ENCODE results near the gene CRMP1.

CRMP1 gene

GRCh38 chr4:5785806-5786680 is 106.8 kb downstream of the CRMP1 start:
- DNase-seq = no peak
- TF ChIP-seq POLR2A (IDR thresholded peaks at IDR 0.05; ENCODE audit: low read length) = no peak
- TF ChIP-seq GATA1 (IDR thresholded peaks at IDR 0.05; ENCODE audit: low read depth, low read length) = no peak

DNA sequence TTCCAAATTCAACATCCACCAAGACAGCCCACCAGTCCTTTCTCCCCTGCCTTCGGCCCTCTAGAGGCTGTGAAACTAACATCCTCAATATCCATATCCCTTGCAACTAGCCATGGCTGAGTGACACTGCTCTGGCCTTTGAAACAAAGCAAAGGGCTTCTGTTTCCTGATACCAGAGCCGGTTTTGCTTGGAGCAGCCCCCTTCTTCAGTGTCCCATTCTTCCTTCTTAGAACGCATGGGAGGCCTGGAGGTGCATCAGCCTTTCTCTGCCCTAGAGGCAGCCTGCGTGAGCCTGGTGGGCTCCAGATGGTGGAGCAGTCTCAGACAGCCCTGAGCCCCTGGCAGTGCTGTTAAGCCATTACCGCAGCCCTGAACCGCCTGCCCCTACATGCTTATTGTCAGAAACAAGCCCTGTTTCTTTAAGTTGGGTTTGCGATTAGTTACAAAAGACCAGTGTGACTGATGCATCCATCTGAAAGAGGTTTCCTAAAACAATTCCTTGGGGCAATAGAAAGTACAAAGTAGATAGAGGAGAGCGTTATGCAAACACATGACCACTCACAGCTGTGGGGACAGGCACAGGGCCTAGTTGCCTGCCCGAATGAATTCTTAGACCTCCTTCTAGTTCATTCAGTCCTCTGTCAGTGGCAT is 107.8 kb downstream of the CRMP1 start:
- DNase-seq = no peak
- TF ChIP-seq GATA1 (IDR thresholded peaks at IDR 0.05; ENCODE audit: low read depth, low read length) (no peak), POLR2A (IDR thresholded peaks at IDR 0.05; ENCODE audit: low read length) (no peak)

- no peak for TF ChIP-seq GATA1 (IDR thresholded peaks at IDR 0.05; ENCODE audit: low read depth, low read length)
- no peak for TF ChIP-seq POLR2A (IDR thresholded peaks at IDR 0.05; ENCODE audit: low read length)
- DNase-seq = no peak
These were observed 108.9 kb downstream of the CRMP1 start for GRCh38 chr4:5784021-5784420.

- no peak for DNase-seq
- no peak for TF ChIP-seq GATA1 (IDR thresholded peaks at IDR 0.05; ENCODE audit: low read depth, low read length)
- TF ChIP-seq POLR2A (IDR thresholded peaks at IDR 0.05; ENCODE audit: low read length) = no peak
These were observed 109.4 kb downstream of the CRMP1 start for GRCh38 chr4:5783486-5783885.

DNA sequence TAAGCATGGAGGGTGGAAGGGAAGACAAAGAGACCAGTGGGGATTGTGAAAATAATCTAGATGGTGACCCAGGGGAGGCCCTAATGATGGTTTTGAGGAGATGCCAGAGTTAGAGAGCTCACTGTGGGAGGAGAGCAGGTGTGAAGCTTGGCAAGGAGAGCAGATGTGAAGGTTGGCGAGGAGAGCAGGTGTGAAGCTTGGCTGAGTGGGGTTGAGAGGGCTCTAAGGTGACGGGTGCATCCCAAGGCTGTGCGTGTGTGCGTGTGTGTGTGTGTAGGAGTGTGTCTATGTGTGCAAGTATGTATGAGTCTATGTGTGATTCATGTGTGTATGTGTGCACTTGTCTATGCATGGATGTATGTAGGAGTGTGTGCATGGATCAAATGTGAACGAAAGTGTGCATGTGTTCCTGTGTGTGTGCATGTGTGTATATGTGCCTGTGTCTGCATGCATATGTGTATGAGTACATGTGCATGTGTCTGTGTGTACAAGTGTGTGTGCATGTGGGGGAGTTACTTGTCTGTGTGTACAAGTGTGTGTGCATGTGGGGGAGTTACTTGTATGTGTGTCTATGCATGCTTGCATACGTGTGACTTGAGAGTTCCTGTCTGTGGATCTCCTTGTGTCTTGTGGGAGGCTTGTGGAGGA is 109.9 kb downstream of the CRMP1 start:
- no peak for DNase-seq
- TF ChIP-seq POLR2A (IDR thresholded peaks at IDR 0.05; ENCODE audit: low read length) (no peak), GATA1 (IDR thresholded peaks at IDR 0.05; ENCODE audit: low read depth, low read length) (no peak)

DNA sequence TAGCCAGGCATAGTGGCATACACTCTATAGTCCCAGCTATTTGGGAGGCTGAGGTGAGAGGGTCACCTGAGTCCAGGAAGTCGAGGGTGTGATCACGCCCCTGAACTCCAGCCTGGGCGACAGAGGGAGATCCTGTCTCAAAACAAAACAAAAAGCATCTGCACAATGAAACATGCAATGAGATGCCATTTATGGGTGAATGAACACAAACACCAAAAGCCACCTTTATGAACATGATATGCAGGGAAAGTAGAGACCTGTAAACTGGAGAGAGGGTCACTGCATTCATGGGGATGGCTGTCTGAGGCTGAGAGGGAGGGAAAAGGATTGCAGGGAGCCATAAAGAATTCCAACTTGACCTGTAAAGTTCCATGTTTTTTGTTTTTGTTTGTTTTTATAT is 111.2 kb downstream of the CRMP1 start:
- DNase-seq = no peak
- TF ChIP-seq POLR2A (IDR thresholded peaks at IDR 0.05; ENCODE audit: low read length) (no peak), GATA1 (IDR thresholded peaks at IDR 0.05; ENCODE audit: low read depth, low read length) (no peak)

GRCh38 chr4:5780831-5781480 is 111.9 kb downstream of the CRMP1 start:
- DNase-seq = no peak
- TF ChIP-seq GATA1 (IDR thresholded peaks at IDR 0.05; ENCODE audit: low read depth, low read length) = no peak
- no peak for TF ChIP-seq POLR2A (IDR thresholded peaks at IDR 0.05; ENCODE audit: low read length)

DNA sequence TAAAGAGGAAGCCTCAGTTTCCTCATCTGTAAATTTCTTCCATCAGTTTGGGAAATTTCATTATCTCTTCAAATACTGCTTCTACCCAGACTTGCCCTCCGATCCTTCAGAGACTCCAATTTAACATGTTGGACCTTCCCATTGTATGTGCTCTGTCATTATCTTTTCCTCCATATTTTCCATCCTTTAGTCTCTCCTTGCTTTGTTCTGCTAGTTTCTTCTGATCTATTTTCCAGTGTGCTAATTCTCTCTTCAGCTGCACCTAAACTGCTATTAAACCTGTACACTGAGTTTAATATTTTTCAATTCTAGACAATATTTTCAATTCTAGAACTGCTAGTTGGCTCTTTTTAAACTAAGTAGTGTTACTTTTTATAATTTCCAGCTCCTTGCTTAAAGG is 116.4 kb downstream of the CRMP1 start:
- TF ChIP-seq GATA1 (IDR thresholded peaks at IDR 0.05; ENCODE audit: low read depth, low read length) = no peak
- TF ChIP-seq POLR2A (IDR thresholded peaks at IDR 0.05; ENCODE audit: low read length) = no peak
- DNase-seq = no peak

GRCh38 chr4:5774416-5775036 is 118.4 kb downstream of the CRMP1 start:
- TF ChIP-seq POLR2A (IDR thresholded peaks at IDR 0.05; ENCODE audit: low read length) = no peak
- no peak for TF ChIP-seq GATA1 (IDR thresholded peaks at IDR 0.05; ENCODE audit: low read depth, low read length)
- DNase-seq = no peak

DNA sequence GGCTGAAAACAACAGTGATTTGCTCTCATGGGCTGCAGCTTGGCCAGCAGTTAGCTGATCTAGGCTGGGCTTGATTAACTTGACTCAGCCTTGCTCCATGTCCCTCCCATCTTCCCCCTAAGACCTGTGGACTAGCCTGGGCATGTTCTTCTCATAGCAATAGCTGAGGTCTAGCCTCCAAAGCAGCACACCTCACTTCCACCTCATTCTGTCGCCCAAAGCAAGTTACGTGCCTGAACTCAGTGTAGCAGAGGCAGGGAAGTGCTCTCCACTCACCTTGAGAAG is 119.7 kb downstream of the CRMP1 start:
- TF ChIP-seq POLR2A (IDR thresholded peaks at IDR 0.05; ENCODE audit: low read length) (no peak), GATA1 (IDR thresholded peaks at IDR 0.05; ENCODE audit: low read depth, low read length) (no peak)
- no peak for DNase-seq

GRCh38 chr4:5772528-5773270 is 120.2 kb downstream of the CRMP1 start:
- no peak for TF ChIP-seq GATA1 (IDR thresholded peaks at IDR 0.05; ENCODE audit: low read depth, low read length)
- no peak for TF ChIP-seq POLR2A (IDR thresholded peaks at IDR 0.05; ENCODE audit: low read length)
- no peak for DNase-seq

Data from erythroblast (primary cell).